DOHH2 (cell line): ENCODE data around the gene RHOC.

Source experiments
- EZH2phosphoT487 ChIP-seq: fragments of 200-600 bp; sonication (generic); IDR thresholded peaks from 2 replicates; pipeline ENCODE4 v1.6.1; 2017; ENCODE audit warnings: borderline replicate concordance, mild to moderate bottlenecking, antibody characterized with exemption, low read length, moderate library complexity, mixed read lengths
- TF ChIP-seq, protein P1 (sequence below): fragments of 200-600 bp; sonication (generic); IDR thresholded peaks from one replicate; pipeline ENCODE4 v1.5.1; 2014; ENCODE audit warnings: antibody characterized with exemption, mild to moderate bottlenecking, low read depth, low read length; ENCODE audit not compliant: poor library complexity, severe bottlenecking

DNA sequence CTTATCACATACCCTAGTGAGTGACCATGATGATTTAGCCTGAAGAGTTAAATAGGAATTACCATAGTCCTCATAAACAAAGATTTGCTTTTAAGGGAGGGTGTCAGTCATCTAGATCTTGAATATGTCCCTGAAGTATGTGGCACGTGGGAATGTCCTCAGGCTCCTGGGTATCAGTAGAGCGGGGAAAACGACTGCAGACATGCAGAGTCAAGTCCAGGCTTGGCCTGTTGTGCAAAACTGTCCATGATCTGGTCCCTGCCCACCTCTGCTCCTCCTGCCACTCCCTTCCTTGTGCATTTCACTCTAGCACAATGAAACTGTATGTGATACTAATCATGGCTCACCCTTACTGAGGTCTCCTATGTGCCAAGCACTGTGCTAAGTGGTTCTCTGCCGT lies 19.6 kb downstream of the RHOC start:
- TF ChIP-seq, protein P1, sequence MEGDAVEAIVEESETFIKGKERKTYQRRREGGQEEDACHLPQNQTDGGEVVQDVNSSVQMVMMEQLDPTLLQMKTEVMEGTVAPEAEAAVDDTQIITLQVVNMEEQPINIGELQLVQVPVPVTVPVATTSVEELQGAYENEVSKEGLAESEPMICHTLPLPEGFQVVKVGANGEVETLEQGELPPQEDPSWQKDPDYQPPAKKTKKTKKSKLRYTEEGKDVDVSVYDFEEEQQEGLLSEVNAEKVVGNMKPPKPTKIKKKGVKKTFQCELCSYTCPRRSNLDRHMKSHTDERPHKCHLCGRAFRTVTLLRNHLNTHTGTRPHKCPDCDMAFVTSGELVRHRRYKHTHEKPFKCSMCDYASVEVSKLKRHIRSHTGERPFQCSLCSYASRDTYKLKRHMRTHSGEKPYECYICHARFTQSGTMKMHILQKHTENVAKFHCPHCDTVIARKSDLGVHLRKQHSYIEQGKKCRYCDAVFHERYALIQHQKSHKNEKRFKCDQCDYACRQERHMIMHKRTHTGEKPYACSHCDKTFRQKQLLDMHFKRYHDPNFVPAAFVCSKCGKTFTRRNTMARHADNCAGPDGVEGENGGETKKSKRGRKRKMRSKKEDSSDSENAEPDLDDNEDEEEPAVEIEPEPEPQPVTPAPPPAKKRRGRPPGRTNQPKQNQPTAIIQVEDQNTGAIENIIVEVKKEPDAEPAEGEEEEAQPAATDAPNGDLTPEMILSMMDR = no peak
- TF ChIP-seq EZH2phosphoT487 = no peak
